GM23248 (cell line): ENCODE results near the gene RAB31. TPM values are rescaled to one million over a fixed set of nuclear protein-coding genes. Genes with fewer than 3 reads are reported as not detected.

Experiments used
- DNase-seq: peaks from one replicate; pipeline ENCODE4 v3.0.0-alpha.2; 2015
- H2AFZ ChIP-seq: fragments of 200-600 bp; sonication (generic); 2 replicates; pipeline ENCODE4 v1.6.1; 2016; ENCODE audit warnings: antibody characterized with exemption
- H3F3A ChIP-seq: fragments of 200-600 bp; sonication (generic); 2 replicates; pipeline ENCODE4 v1.6.1; 2016; ENCODE audit warnings: mild to moderate bottlenecking, antibody characterized with exemption, mixed run types; ENCODE audit not compliant: insufficient read depth
- H3K27ac ChIP-seq: fragments of 200-600 bp; sonication (generic); 2 replicates; pipeline ENCODE4 v1.5.1; 2016; ENCODE audit warnings: mild to moderate bottlenecking
- H3K27me3 ChIP-seq: fragments of 200-600 bp; sonication (generic); replicated peaks from 2 replicates; pipeline ENCODE4 v1.6.1; 2016; ENCODE audit warnings: mild to moderate bottlenecking; ENCODE audit not compliant: insufficient read depth
- H3K36me3 ChIP-seq: fragments of 200-600 bp; sonication (generic); 2 replicates; pipeline ENCODE4 v1.6.1; 2016; ENCODE audit warnings: low read depth, mild to moderate bottlenecking
- H3K4me1 ChIP-seq: fragments of 200-600 bp; sonication (generic); 2 replicates; pipeline ENCODE4 v1.6.1; 2016; ENCODE audit warnings: mild to moderate bottlenecking; ENCODE audit not compliant: insufficient read depth
- H3K4me2 ChIP-seq: fragments of 200-600 bp; sonication (generic); one replicate; pipeline ENCODE4 v1.6.1; 2016; ENCODE audit warnings: mild to moderate bottlenecking; ENCODE audit not compliant: unreplicated experiment
- H3K4me3 ChIP-seq: fragments of 200-600 bp; sonication (generic); 2 replicates; pipeline ENCODE4 v1.5.1; 2016; ENCODE audit warnings: mild to moderate bottlenecking
- H3K79me2 ChIP-seq: fragments of 200-600 bp; sonication (generic); 2 replicates; pipeline ENCODE4 v1.6.1; 2016; ENCODE audit warnings: mild to moderate bottlenecking; ENCODE audit not compliant: insufficient read depth
- H3K9ac ChIP-seq: fragments of 200-600 bp; sonication (generic); 2 replicates; pipeline ENCODE4 v1.6.1; 2016; ENCODE audit warnings: mild to moderate bottlenecking
- H3K9me2 ChIP-seq: fragments of 200-600 bp; sonication (generic); 2 replicates; pipeline ENCODE4 v1.6.1; 2016; ENCODE audit warnings: mixed run types, mild to moderate bottlenecking, moderate library complexity; ENCODE audit not compliant: insufficient read depth
- H3K9me3 ChIP-seq: fragments of 200-600 bp; sonication (generic); one replicate; pipeline ENCODE4 v1.6.1; 2017; ENCODE audit warnings: low read depth
- H4K20me1 ChIP-seq: fragments of 200-600 bp; sonication (generic); 2 replicates; pipeline ENCODE4 v1.6.0; 2016; ENCODE audit not compliant: insufficient read depth
- EZH2 ChIP-seq: fragments of 200-600 bp; sonication (generic); IDR thresholded peaks from 2 replicates; pipeline ENCODE4 v1.6.1; 2018; ENCODE audit warnings: antibody characterized with exemption, mild to moderate bottlenecking; ENCODE audit not compliant: insufficient read depth, poor library complexity, severe bottlenecking
- EZH2phosphoT487 ChIP-seq: fragments of 200-600 bp; sonication (generic); IDR thresholded peaks from 2 replicates; pipeline ENCODE4 v1.6.1; 2018; ENCODE audit warnings: antibody characterized with exemption, moderate library complexity, mild to moderate bottlenecking, low read depth; ENCODE audit not compliant: insufficient read depth
- WGBS, 2 experiments: methylation state at CpG; one replicate each; pipeline ENCODE4 v1.1.6; 2015 to 2017; ENCODE audit warnings: low lambda C conversion rate in 2 of 2, low coverage in 1 of 2; ENCODE audit errors: missing lambda C conversion rate in 2 of 2; 5-methylcytosine and 5-hydroxymethylcytosine counted together
- in situ Hi-C: fragments of 300-500 bp; cut with MboI; formaldehyde crosslinking; loops from 2 replicates; pipeline ENCODE4 v1.15.0; 2020
- polyA plus RNA-seq: library from polyadenylated mRNA; unstranded; fragments of >200 nt; fragmentation: Nextera tagmentation; extraction: Ambion mirVana; gene quantifications from 2 replicates; pipeline ENCODE4 v1.2.1, GENCODE V29; 2016
- total RNA-seq: library from RNA; depleted of rRNA; stranded (reverse); fragments of >200 nt; shearing (Covaris generic); gene quantifications from 2 replicates; pipeline ENCODE4 v1.2.3, GENCODE V29; 2014

Gene RAB31
- total and polyA plus RNA-seq, 2 experiments from 2014 or later = 49.2 to 144 TPM

DNA sequence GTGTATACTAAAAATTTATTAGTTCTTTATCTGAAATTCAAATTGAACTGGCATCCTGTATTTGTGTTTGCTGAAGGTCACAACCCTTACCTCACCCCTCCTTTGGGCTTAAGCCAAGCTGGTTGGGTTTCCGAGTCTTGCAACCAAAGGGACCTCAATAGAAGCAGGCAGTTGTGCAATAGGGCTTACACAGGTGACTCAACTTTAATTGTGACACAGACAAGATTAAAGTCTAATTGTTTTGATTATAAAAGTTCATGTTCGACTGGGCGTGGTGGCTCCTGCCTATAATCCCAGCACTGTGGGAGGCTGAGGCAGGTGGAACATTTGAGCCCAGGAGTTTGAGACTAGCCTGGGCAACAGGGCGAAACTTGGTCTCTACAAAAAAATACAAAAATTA is 71.5 kb downstream of the RAB31 start:
- Histone ChIP-seq H3K4me1 (peaks cover 27% of the 10 kb centered on the region), H3K27ac (no peak overlapping the region), H3K27me3 (no peaks in the 10 kb centered on the region), H3K79me2 (peaks cover 20% of the 10 kb centered on the region; the same call in 1 of the 2 replicates), H3K9me2 (no peaks in the 10 kb centered on the region), H4K20me1 (no peaks in the 10 kb centered on the region), H3K9ac (no peak overlapping the region), H3K36me3 (no peaks in the 10 kb centered on the region), H3F3A (peaks cover 28% of the 10 kb centered on the region), H3K9me3 (no peaks in the 10 kb centered on the region), H3K4me2 (no peak overlapping the region), H3K4me3 (no peak overlapping the region), H2AFZ (no peak overlapping the region)
- in situ Hi-C loops = no loop called here
- 77 to 89% methylated on average over 4 of the region's 4 CpGs for WGBS, 2 experiments
- TF ChIP-seq EZH2phosphoT487 (no peak), EZH2 (no peak)
- DNase-seq = peak; percentile 55

DNA sequence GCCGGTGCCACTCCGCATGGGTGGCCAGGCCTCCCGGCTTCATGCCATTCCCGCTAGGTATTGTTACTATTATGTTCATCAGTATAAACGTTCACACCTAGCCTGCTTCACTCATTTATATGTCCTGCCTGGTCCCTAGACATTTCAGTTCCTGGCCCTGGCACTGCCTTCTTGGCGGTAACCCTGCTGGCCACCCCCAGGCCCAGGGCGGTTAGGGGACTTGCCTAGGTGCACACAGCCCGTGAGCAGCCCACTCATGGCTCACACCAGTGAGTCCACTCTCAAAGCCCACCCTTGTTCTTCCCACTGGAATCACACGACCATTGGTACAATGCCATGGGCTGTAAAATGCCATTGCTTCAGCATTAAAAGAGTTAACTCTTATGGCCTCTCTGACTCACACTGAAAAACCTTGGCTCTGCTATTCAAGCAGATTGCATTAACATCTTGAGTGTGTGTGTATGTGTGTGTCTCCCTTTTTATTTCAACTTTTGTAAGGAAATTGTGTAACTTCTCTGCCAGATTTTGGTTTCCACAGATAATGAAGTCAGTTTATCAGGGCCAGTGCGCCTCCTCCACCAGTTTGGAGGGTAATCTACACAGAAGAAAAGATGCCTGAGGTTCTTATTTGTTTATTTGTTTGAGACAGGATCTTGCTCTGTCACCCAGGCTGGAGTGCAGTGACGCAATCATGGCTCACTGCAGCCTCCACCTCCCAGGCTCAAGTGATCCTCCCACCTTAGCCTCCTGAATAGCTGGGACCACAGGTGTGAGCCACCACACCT is 74.2 kb downstream of the RAB31 start:
- Histone ChIP-seq H3F3A (peaks cover 28% of the 10 kb centered on the region), H3K36me3 (no peaks in the 10 kb centered on the region), H3K9me2 (no peaks in the 10 kb centered on the region), H3K27ac (peak overlapping the region; percentile 62), H4K20me1 (no peaks in the 10 kb centered on the region), H3K4me1 (peaks cover 27% of the 10 kb centered on the region), H3K4me2 (peak overlapping the region; percentile 9), H3K79me2 (0 out of 2 replicates have a peak, but pooled peaks cover 13% of the 10 kb centered on the region), H2AFZ (no peak overlapping the region), H3K27me3 (no peaks in the 10 kb centered on the region), H3K4me3 (no peak overlapping the region), H3K9me3 (no peaks in the 10 kb centered on the region), H3K9ac (no peak overlapping the region)
- DNase-seq = peak; percentile 90
- 37 to 38% methylated on average over 11 of the region's 11 CpGs for WGBS, 2 experiments
- in situ Hi-C loops = no loop called here
- TF ChIP-seq EZH2 = no peak
- TF ChIP-seq EZH2phosphoT487 = no peak

DNA sequence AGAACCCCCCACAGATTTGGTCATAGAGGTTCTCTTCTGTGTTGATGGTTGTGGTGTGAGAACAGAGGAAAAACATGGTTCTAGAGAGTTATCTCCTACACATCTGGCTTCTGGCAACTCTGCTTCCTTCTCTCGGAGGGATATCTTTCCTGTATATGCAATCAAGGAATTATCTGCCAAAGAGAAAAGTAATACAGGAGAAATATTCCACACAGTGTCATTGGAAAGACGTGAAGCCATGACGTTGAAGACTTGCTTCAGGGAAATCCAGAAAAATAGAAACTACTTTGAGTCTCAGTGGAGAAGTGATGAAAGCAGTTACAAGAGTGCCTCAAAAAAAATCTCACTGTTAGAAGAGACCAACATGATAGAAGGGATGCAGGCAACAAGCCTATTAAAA is 78.5 kb downstream of the RAB31 start:
- Histone ChIP-seq H3K4me1 (peaks cover 13% of the 10 kb centered on the region), H2AFZ (no peak overlapping the region), H3K4me3 (no peak overlapping the region), H3F3A (peaks cover 22% of the 10 kb centered on the region), H3K27ac (no peak overlapping the region), H4K20me1 (no peaks in the 10 kb centered on the region), H3K4me2 (no peak overlapping the region), H3K79me2 (peaks cover 34% of the 10 kb centered on the region; the same call in 1 of the 2 replicates), H3K9me2 (no peaks in the 10 kb centered on the region; the same call in 1 of the 2 replicates), H3K9ac (no peak overlapping the region), H3K27me3 (no peaks in the 10 kb centered on the region), H3K36me3 (no peaks in the 10 kb centered on the region), H3K9me3 (no peaks in the 10 kb centered on the region)
- WGBS, 2 experiments = 96 to 97% methylated on average over 3 of the region's 3 CpGs
- in situ Hi-C loops = no loop called here
- no peak for TF ChIP-seq EZH2phosphoT487
- no peak for TF ChIP-seq EZH2
- DNase-seq = no peak

DNA sequence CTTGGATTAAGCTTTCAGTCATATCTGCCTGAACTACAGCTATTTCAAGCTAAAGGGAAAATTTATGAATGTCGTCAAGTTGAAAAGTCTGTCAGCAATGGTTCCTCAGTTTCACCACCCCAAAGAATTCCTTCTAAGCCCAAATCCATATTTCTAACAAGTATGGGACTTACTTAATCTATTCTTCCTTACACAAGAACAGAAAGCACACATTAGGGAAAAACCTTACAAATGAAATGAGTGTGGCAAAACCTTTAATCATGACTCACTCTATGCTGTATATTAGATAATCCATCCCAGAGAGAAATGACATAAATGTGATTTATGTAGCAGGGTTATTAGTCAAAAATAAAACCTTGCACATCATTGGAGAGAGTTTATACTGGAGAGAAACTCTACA is 78.9 kb downstream of the RAB31 start:
- no peak for TF ChIP-seq EZH2phosphoT487
- TF ChIP-seq EZH2 = no peak
- Histone ChIP-seq H3K4me3 (no peak overlapping the region), H3K9me3 (no peaks in the 10 kb centered on the region), H3K27ac (no peak overlapping the region), H3K4me2 (no peak overlapping the region), H3K9me2 (no peaks in the 10 kb centered on the region; the same call in 1 of the 2 replicates), H3K4me1 (peaks cover 10% of the 10 kb centered on the region), H3K9ac (no peak overlapping the region), H3F3A (peaks cover 18% of the 10 kb centered on the region), H3K79me2 (peaks cover 34% of the 10 kb centered on the region; the same call in 1 of the 2 replicates), H3K27me3 (no peaks in the 10 kb centered on the region), H3K36me3 (no peaks in the 10 kb centered on the region), H4K20me1 (no peaks in the 10 kb centered on the region), H2AFZ (no peak overlapping the region)
- no peak for DNase-seq
- in situ Hi-C loops = no loop called here
- WGBS, 2 experiments = 94 to 100% methylated on average over 1 of the region's 1 CpG
